Endothelial cell (in vitro differentiated cells): ENCODE results near the gene EFNA5. TPM values are rescaled to one million over a fixed set of nuclear protein-coding genes. Genes with fewer than 3 reads are reported as not detected.

Source experiments
- DNase-seq: peaks from one replicate; pipeline ENCODE4 v3.0.0; 2021; ENCODE audit warnings: low spot score
- H3K27ac Mint-ChIP-seq: one replicate; pipeline ENCODE4 v1.8.0; 2021; ENCODE audit warnings: mixed read lengths, inconsistent platforms; ENCODE audit not compliant: unreplicated experiment
- H3K27me3 Mint-ChIP-seq: one replicate; pipeline ENCODE4 v1.8.0; 2021; ENCODE audit warnings: mild to moderate bottlenecking, moderate library complexity, mixed read lengths, inconsistent platforms; ENCODE audit not compliant: unreplicated experiment
- H3K36me3 Mint-ChIP-seq: one replicate; pipeline ENCODE4 v1.8.0; 2021; ENCODE audit warnings: mild to moderate bottlenecking, low read depth, mixed read lengths, inconsistent platforms; ENCODE audit not compliant: unreplicated experiment
- H3K4me1 Mint-ChIP-seq: one replicate; pipeline ENCODE4 v1.8.0; 2021; ENCODE audit warnings: mild to moderate bottlenecking, mixed read lengths, inconsistent platforms; ENCODE audit not compliant: unreplicated experiment
- H3K4me3 Mint-ChIP-seq: one replicate; pipeline ENCODE4 v1.8.0; 2021; ENCODE audit warnings: mild to moderate bottlenecking, mixed read lengths, inconsistent platforms; ENCODE audit not compliant: unreplicated experiment
- H3K9me3 Mint-ChIP-seq: one replicate; pipeline ENCODE4 v1.8.0; 2021; ENCODE audit warnings: mixed read lengths, inconsistent platforms; ENCODE audit not compliant: unreplicated experiment
- total RNA-seq: library from RNA; stranded (reverse); fragmentation: NEBNext Ultra II Directional; extraction: Animal tissue kit (Norgen Biotek cat#: 25700); gene quantifications from one replicate; pipeline ENCODE4 v1.2.1, GENCODE V29; 2021; ENCODE audit not compliant: unreplicated experiment
- TF ChIP-seq, protein P1 (sequence below): fragments of 200-600 bp; sonication (generic); IDR thresholded peaks from one replicate; pipeline ENCODE4 v1.5.0; 2021; ENCODE audit warnings: antibody characterized with exemption; ENCODE audit not compliant: unreplicated experiment

EFNA5 gene
- total RNA-seq, 1 donor from 2014 or later, result 8.8 TPM

DNA sequence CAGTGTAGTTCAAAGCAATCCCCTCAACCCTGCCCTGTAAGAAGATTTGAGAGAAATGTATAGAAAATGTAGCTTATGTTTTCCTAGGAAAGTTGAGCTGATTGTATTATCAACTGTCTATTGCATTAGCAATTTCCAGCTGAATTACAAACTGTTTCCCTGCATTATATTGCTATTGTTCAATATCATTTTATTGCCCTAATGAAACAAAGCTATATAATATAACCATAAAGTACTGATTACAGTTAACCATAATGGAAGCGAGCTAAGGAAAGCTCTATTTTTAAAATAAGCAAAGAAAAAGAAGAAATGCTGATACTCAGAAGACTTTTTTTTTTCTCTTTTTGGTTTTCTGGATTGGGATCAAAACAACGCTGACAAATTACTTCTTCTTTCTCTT, 228.3 kb downstream of the EFNA5 start:
- Mint-ChIP-seq H3K9me3 (no peaks in the 10 kb centered on the region), H3K4me3 (no peak overlapping the region), H3K27ac (no peak overlapping the region), H3K36me3 (no peaks in the 10 kb centered on the region), H3K27me3 (no peaks in the 10 kb centered on the region), H3K4me1 (peaks cover 2% of the 10 kb centered on the region)
- TF ChIP-seq, protein P1, sequence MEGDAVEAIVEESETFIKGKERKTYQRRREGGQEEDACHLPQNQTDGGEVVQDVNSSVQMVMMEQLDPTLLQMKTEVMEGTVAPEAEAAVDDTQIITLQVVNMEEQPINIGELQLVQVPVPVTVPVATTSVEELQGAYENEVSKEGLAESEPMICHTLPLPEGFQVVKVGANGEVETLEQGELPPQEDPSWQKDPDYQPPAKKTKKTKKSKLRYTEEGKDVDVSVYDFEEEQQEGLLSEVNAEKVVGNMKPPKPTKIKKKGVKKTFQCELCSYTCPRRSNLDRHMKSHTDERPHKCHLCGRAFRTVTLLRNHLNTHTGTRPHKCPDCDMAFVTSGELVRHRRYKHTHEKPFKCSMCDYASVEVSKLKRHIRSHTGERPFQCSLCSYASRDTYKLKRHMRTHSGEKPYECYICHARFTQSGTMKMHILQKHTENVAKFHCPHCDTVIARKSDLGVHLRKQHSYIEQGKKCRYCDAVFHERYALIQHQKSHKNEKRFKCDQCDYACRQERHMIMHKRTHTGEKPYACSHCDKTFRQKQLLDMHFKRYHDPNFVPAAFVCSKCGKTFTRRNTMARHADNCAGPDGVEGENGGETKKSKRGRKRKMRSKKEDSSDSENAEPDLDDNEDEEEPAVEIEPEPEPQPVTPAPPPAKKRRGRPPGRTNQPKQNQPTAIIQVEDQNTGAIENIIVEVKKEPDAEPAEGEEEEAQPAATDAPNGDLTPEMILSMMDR, result no peak
- DNase-seq, result no peak

DNA sequence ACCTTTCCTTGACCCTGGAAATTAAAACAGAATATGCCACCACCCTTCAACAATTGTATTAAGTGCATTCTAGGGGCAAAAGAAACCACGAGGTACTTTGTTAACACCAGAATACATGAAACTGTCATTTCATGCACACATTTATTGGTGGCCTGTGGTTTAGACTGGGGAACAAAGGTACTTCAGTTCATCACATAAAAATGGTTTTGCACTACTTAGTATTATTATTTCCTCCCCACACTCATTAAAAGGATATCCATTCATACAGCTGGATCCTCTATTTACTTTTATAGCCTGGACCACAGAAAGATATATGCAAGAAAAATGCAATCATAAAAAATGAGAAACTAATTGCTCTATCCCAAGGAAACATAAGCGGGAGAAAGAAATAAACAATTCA, 230.9 kb downstream of the EFNA5 start:
- H3K4me3 Mint-ChIP-seq, result no peak overlapping the region
- H3K27me3 Mint-ChIP-seq, result no peaks in the 10 kb centered on the region
- no peak overlapping the region for H3K27ac Mint-ChIP-seq
- no peak for DNase-seq
- no peaks in the 10 kb centered on the region for H3K36me3 Mint-ChIP-seq
- H3K4me1 Mint-ChIP-seq, result peaks cover 2% of the 10 kb centered on the region
- H3K9me3 Mint-ChIP-seq, result no peaks in the 10 kb centered on the region
- TF ChIP-seq, protein P1, result no peak

DNA sequence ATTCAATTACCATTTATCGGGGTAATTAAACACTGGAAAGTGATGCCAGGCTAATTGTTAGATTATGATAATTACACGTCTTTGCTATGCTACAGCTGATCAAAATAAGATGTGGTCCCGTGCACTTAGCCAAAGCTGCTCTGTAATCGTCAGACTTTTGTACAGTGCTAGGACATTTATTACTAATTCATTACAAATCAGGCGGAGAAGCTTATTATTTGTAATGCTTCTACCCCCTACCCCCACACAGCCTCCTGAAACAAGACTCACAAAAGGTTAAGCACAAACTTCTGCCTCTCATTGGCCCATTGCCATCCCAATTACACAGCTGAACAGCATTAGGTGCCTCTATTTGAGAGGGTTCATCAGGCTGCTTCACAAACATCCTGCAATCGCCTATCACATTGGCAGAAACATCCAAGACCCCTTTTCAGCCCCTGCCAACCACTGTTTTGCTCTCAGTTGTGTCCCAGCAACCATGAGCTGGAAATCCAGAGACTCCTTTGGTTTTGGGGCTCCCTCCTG, 232.7 kb downstream of the EFNA5 start:
- Mint-ChIP-seq H3K4me1 (no peaks in the 10 kb centered on the region), H3K27me3 (no peaks in the 10 kb centered on the region), H3K36me3 (no peaks in the 10 kb centered on the region), H3K27ac (no peak overlapping the region), H3K4me3 (no peak overlapping the region), H3K9me3 (no peaks in the 10 kb centered on the region)
- no peak for DNase-seq
- TF ChIP-seq, protein P1, result no peak

DNA sequence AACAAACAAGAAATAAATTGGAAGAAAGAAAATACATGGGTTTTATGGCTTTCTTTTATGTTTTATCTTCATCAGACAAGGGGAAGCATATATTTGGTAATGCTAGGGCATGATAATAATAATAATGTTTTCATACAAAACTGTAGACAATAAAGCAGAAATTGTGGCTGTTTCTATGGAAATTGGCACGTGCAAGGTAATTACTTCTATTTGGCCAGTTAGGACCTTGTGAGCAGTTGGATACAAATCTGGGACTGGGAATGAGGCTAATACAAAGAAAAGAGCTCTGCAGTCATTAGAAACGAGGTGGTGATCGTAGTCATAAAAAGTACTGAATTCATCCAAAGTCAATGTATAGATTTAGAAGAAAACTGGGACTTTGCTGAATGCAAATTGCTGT, 233.6 kb downstream of the EFNA5 start:
- no peak overlapping the region for H3K4me3 Mint-ChIP-seq
- no peaks in the 10 kb centered on the region for H3K27me3 Mint-ChIP-seq
- DNase-seq, result no peak
- H3K27ac Mint-ChIP-seq, result no peak overlapping the region
- no peaks in the 10 kb centered on the region for H3K9me3 Mint-ChIP-seq
- TF ChIP-seq, protein P1, result no peak
- no peaks in the 10 kb centered on the region for H3K36me3 Mint-ChIP-seq
- no peaks in the 10 kb centered on the region for H3K4me1 Mint-ChIP-seq

DNA sequence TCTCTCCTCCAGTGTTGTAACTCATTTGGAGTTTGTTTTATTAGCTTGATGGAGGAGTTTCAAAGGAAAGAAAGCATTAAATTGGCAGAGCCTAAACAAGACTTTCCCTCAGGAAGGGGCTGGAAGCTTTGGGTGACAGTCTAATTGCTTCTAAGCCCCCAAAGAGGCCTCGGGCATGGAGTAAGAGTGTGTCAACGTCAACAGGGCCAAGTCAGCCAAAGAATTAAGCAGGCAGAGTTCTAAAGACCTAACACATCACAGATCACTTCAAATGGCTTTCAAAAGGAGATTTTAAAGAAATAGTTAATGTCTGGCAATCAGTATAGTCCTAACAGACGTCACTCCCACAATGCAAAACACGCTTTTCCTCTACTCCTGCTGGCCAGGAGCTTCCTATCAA, 234.5 kb downstream of the EFNA5 start:
- Mint-ChIP-seq H3K9me3 (no peaks in the 10 kb centered on the region), H3K4me3 (no peak overlapping the region), H3K36me3 (no peaks in the 10 kb centered on the region), H3K27me3 (no peaks in the 10 kb centered on the region), H3K4me1 (no peaks in the 10 kb centered on the region), H3K27ac (no peak overlapping the region)
- TF ChIP-seq, protein P1, result no peak
- DNase-seq, result no peak
